ENCODE results near the gene OLIG2.

OLIG2 gene

DNA sequence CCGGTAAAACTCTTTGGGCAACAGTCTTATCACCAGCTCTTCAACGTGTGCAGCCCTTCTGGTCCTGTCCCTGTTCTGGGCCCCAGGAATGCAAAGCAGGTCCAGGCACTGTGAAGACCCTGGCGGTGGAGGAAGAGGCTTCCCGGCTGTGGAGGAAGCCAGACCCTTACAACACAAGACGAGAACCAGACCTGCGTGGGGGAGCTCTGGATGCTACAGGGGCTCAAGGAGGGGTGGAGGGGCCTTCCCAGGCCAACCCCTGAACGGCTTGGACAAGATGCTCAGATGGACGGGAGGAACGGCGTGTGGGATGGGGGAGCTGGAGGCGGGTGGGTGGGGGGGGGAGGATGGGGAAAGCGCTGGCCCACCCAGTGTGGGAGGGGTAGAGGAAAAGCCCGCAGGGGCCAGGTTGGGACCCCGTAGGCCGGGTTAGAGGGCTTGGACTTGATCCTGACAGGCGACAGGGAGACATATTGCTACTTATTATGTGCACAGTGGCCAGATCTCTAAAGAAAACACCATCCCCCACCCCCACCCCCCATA, 5.1 kb upstream of the OLIG2 start:
- DNase-seq: no peak

DNA sequence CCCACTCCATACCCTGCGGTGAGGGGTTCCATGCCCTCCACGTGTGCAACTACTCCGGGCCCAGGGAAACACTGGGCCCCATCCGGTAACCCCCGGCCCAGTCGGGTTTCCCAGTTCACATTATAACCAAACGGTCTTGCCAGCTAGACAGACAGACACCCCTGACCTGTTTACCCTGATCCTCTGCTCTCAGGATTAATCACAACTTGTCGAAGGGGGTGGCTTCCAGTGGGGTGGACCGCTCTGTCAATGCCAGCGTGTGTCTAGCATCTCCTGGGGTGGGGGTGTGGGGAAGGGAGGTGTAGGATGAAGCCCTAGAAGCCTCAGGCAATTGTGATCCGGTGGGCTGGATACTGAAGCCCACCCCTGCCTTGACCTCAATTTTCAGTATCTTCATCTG, 4.6 kb upstream of the OLIG2 start:
- DNase-seq: no peak

DNA sequence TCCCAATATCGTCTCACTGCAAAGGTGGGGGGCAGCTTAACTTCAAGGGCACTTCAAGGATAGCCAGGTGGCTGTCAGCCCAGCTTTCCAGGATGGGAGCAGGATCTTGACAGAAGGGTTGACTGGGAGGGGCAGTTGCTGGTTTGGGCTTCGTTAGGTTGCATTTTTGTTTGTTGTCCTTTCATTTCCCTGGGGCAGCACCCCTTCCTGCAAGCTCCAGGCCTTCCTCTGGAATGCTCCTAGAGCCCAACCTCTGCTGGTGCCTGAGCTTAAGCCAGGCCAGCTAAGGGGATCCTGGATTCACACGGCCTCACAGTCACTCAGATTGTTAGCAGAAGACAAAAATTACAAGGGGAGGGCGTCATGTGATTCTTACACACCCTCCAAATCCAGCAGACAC, 4.1 kb upstream of the OLIG2 start:
- DNase-seq: no peak

DNA sequence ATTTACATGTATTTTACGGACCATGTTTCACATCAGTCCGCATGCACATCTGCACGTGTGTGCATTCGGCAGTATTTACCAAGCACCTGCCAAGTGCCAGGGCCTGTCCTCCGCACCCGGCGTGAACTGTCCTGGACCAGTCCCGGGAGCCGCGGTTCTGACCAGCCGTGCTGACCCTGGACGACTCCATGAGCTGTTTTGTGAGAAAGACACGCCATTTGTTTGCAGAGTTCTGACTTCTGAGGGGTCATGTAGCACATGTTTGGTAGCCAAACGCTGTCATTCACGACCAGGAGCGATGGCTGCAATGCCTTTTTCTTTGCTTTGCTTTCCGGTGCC, 3.3 kb upstream of the OLIG2 start:
- no peak for DNase-seq

DNA sequence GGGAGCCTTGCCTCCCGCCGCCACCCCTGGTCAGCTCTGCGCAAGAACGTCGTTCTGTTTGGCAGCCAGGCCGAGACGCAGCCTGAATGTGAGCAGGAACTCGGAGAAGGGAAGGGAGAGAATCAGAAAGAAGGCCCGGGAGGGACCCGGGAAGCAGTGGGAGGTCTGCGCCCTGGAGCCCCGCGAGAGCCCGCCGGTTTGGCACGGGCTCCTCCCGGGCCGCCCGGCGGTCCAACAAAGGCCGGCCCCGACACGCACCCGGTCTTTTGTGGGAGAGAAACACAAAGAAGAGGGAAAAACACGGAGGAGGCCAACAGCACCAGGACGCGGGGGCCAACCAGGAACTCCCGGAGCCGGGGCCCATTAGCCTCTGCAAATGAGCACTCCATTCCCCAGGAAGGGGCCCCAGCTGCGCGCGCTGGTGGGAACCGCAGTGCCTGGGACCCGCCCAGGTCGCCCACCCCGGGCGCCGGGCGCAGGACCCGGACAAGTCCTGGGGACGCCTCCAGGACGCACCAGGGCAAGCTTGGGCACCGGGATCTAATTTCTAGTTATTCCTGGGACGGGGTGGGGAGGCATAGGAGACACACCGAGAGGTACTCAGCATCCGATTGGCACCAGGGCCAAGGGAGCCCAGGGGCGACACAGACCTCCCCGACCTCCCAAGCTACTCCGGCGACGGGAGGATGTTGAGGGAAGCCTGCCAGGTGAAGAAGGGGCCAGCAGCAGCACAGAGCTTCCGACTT, 2.7 kb upstream of the OLIG2 start:
- no peak for DNase-seq

DNA sequence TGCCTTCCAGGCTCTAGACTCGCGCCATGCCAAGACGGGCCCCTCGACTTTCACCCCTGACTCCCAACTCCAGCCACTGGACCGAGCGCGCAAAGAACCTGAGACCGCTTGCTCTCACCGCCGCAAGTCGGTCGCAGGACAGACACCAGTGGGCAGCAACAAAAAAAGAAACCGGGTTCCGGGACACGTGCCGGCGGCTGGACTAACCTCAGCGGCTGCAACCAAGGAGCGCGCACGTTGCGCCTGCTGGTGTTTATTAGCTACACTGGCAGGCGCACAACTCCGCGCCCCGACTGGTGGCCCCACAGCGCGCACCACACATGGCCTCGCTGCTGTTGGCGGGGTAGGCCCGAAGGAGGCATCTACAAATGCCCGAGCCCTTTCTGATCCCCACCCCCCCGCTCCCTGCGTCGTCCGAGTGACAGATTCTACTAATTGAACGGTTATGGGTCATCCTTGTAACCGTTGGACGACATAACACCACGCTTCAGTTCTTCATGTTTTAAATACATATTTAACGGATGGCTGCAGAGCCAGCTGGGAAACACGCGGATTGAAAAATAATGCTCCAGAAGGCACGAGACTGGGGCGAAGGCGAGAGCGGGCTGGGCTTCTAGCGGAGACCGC, 2.0 kb upstream of the OLIG2 start:
- DNase-seq: no peak

DNA sequence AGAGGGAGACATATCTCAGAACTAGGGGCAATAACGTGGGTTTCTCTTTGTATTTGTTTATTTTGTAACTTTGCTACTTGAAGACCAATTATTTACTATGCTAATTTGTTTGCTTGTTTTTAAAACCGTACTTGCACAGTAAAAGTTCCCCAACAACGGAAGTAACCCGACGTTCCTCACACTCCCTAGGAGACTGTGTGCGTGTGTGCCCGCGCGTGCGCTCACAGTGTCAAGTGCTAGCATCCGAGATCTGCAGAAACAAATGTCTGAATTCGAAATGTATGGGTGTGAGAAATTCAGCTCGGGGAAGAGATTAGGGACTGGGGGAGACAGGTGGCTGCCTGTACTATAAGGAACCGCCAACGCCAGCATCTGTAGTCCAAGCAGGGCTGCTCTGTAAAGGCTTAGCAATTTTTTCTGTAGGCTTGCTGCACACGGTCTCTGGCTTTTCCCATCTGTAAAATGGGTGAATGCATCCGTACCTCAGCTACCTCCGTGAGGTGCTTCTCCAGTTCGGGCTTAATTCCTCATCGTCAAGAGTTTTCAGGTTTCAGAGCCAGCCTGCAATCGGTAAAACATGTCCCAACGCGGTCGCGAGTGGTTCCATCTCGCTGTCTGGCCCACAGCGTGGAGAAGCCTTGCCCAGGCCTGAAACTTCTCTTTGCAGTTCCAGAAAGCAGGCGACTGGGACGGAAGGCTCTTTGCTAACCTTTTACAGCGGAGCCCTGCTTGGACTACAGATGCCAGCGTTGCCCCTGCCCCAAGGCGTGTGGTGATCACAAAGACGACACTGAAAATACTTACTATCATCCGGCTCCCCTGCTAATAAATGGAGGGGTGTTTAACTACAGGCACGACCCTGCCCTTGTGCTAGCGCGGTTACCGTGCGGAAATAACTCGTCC, 1.3 kb upstream of the OLIG2 start:
- no peak for DNase-seq

DNA sequence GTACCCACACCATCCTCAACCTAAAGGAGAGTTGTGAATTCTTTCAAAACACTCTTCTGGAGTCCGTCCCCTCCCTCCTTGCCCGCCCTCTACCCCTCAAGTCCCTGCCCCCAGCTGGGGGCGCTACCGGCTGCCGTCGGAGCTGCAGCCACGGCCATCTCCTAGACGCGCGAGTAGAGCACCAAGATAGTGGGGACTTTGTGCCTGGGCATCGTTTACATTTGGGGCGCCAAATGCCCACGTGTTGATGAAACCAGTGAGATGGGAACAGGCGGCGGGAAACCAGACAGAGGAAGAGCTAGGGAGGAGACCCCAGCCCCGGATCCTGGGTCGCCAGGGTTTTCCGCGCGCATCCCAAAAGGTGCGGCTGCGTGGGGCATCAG, 638 bp upstream of the OLIG2 start:
- no peak for DNase-seq

DNA sequence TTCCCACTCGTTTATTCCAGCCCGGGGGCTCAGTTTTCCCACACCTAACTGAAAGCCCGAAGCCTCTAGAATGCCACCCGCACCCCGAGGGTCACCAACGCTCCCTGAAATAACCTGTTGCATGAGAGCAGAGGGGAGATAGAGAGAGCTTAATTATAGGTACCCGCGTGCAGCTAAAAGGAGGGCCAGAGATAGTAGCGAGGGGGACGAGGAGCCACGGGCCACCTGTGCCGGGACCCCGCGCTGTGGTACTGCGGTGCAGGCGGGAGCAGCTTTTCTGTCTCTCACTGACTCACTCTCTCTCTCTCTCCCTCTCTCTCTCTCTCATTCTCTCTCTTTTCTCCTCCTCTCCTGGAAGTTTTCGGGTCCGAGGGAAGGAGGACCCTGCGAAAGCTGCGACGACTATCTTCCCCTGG, 716 bp downstream of the OLIG2 start:
- no peak for DNase-seq

DNA sequence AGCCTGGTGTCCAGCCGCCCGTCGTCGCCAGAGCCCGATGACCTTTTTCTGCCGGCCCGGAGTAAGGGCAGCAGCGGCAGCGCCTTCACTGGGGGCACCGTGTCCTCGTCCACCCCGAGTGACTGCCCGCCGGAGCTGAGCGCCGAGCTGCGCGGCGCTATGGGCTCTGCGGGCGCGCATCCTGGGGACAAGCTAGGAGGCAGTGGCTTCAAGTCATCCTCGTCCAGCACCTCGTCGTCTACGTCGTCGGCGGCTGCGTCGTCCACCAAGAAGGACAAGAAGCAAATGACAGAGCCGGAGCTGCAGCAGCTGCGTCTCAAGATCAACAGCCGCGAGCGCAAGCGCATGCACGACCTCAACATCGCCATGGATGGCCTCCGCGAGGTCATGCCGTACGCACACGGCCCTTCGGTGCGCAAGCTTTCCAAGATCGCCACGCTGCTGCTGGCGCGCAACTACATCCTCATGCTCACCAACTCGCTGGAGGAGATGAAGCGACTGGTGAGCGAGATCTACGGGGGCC, 1.2 kb downstream of the OLIG2 start:
- DNase-seq: no peak

DNA sequence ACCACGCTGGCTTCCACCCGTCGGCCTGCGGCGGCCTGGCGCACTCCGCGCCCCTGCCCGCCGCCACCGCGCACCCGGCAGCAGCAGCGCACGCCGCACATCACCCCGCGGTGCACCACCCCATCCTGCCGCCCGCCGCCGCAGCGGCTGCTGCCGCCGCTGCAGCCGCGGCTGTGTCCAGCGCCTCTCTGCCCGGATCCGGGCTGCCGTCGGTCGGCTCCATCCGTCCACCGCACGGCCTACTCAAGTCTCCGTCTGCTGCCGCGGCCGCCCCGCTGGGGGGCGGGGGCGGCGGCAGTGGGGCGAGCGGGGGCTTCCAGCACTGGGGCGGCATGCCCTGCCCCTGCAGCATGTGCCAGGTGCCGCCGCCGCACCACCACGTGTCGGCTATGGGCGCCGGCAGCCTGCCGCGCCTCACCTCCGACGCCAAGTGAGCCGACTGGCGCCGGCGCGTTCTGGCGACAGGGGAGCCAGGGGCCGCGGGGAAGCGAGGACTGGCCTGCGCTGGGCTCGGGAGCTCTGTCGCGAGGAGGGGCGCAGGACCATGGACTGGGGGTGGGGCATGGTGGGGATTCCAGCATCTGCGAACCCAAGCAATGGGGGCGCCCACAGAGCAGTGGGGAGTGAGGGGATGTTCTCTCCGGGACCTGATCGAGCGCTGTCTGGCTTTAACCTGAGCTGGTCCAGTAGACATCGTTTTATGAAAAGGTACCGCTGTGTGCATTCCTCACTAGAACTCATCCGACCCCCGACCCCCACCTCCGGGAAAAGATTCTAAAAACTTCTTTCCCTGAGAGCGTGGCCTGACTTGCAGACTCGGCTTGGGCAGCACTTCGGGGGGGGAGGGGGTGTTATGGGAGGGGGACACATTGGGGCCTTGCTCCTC, 1.9 kb downstream of the OLIG2 start:
- DNase-seq: no peak

DNA sequence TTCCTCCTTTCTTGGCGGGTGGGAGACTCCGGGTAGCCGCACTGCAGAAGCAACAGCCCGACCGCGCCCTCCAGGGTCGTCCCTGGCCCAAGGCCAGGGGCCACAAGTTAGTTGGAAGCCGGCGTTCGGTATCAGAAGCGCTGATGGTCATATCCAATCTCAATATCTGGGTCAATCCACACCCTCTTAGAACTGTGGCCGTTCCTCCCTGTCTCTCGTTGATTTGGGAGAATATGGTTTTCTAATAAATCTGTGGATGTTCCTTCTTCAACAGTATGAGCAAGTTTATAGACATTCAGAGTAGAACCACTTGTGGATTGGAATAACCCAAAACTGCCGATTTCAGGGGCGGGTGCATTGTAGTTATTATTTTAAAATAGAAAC, 2.5 kb downstream of the OLIG2 start:
- no peak for DNase-seq

DNA sequence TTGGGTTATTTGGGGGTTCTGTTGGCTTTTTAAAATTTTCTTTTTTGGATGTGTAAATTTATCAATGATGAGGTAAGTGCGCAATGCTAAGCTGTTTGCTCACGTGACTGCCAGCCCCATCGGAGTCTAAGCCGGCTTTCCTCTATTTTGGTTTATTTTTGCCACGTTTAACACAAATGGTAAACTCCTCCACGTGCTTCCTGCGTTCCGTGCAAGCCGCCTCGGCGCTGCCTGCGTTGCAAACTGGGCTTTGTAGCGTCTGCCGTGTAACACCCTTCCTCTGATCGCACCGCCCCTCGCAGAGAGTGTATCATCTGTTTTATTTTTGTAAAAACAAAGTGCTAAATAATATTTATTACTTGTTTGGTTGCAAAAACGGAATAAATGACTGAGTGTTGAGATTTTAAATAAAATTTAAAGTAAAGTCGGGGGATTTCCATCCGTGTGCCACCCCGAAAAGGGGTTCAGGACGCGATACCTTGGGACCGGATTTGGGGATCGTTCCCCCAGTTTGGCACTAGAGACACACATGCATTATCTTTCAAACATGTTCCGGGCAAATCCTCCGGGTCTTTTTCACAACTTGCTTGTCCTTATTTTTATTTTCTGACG, 3.1 kb downstream of the OLIG2 start:
- DNase-seq: no peak

DNA sequence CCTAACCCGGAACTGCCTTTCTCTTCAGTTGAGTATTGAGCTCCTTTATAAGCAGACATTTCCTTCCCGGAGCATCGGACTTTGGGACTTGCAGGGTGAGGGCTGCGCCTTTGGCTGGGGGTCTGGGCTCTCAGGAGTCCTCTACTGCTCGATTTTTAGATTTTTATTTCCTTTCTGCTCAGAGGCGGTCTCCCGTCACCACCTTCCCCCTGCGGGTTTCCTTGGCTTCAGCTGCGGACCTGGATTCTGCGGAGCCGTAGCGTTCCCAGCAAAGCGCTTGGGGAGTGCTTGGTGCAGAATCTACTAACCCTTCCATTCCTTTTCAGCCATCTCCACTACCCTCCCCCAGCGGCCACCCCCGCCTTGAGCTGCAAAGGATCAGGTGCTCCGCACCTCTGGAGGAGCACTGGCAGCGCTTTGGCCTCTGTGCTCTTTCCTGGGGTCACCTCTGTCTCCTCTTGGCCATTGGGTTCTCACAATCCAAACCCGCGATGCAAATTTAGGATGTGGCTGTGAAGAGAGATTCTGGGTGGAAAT, 3.7 kb downstream of the OLIG2 start:
- no peak for DNase-seq

DNA sequence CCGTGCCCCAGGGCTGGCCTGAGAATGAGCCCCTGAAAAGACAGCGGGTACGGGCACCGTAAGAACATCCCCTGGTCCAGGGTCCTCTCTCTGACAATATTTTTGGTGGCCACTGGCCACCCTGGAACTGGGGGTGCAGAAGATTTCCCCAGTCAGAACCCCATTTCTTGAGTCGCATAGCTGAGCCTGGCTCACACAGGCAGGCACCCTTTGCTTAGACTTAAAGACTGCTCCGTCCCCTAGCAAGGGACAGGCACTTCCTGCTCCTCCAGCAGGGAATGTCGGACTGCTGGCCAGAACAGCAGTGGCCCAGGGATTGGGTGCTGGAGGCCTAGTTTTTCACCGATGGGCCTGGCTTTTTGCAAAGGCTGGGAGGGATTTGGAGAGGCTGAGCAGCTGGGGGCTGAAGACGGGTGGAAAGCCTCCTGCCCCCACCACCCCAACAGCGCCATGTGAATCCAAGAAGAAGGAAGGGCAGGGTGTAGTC, 4.3 kb downstream of the OLIG2 start:
- DNase-seq: no peak

DNA sequence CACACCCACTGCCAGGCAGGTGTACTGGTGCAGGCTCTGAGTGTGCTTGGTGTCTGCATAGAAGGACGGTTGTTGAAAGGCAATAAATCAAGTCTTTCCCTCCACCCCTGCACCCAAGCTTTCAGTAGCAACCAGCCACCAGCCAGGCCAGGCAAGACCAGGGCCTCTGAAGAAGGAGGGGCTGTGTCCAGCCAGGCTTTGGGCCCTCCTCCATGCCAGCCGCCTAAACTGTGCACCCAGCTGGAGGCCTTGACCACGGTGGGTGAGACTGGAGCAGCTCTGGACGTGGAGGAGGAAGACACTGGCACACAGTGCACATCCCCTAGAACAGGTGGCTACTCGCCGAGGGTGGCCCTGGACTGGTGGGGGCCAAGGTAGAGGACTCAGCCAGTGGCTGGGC, 4.9 kb downstream of the OLIG2 start:
- no peak for DNase-seq

DNA sequence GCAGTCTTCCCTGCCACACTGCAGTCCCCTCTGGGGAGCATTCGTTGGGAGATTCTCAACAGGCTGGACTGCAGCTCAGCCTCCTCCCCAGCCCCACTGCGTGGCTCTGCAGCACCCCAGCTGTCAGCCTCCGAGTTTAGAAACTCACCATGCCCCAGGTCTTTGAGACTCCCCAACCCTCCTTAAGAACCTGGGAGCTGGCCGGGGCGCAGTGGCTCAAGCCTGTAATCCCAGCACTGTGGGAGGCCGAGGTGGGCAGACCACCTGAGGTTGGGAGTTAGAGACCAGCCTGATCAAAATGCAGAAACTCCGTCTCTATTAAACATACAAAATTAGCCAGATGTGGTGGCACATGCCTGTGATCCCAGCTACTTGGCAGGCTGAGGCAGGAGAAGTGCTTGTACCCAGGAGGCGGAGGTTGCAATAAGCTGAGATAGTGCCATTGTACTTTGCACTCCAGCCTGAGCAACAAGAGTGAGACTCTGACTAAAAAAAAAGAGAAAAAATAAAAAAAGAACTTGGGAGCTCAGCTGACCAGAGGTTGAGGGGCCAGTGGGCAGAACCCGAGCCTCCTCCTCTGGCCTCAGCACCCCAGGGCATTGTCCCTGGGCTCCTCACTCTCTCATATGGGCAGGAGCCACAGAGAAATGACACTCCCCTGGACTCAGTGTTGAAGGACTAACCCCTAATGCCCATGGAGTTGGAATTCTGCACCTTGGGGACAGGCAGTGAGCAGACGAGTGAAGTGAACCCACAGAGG, 5.6 kb downstream of the OLIG2 start:
- no peak for DNase-seq

DNA sequence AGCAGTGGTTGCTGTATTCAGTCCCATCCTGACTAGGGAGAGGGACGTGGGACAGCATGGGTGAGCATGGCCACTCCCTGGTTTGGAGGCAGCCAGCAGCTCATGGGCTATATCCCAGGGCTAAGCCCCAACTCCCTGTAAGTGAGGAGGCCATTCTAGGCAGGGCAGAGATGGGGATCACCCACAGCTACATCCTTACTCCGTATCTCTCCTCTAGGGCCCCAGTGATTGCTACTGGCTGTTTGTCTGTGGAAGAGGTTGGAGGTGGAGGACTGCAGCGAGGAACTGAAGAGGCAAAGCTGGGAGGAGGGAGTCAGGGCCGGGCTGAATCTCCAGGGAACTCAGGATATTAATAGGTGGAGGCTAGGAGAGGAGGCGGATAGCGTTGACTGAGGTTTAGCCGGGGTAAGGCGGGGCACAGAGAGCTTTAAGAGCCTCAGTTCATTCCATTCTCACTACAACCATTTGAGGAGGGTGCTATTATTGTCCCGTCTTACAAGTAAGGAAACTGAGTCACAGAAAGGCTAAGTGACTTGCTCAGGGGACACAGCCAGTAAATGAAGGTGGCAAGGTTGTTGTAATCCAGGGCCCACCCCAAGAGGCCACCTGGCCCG, 6.8 kb downstream of the OLIG2 start:
- DNase-seq: no peak

DNA sequence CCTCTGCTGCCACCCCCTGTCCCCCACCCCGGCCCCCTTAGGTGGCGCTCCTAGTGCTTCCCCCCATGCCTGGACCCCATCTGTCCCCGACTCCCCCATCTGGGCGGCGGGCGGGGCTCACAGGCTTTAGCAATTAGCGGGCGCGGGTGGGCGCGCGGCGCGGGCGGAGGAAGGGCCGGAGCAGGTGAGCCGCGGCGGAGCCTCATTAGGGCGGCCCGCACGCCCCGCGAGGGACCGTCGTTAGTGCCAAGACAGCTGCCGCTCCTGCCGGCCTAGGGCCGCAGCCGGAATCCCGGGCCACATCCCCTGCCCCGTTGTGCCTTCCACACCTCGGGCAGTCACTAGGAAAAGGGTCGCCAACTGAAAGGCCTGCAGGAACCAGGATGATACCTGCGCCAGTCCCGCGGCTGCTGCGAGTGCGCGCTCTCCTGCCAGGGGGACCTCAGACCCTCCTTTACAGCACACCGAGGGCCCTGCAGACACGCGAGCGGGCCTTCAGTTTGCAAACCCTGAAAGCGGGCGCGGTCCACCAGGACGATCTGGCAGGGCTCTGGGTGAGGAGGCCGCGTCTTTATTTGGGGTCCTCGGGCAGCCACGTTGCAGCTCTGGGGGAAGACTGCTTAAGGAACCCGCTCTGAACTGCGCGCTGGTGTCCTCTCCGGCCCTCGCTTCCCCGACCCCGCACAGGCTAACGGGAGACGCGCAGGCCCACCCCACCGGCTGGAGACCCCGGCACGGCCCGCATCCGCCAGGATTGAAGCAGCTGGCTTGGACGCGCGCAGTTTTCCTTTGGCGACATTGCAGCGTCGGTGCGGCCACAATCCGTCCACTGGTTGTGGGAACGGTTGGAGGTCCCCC, 7.6 kb downstream of the OLIG2 start:
- DNase-seq: no peak
